HG03103 (cell line): Measurements from ENCODE around the gene NRCAM.

Experiments
- ATAC-seq: cut with Tn5 transposase; IDR thresholded peaks from one replicate; pipeline ENCODE4 v1.9.1; 2021; ENCODE audit warnings: low read depth; ENCODE audit not compliant: unreplicated experiment

NRCAM gene

DNA sequence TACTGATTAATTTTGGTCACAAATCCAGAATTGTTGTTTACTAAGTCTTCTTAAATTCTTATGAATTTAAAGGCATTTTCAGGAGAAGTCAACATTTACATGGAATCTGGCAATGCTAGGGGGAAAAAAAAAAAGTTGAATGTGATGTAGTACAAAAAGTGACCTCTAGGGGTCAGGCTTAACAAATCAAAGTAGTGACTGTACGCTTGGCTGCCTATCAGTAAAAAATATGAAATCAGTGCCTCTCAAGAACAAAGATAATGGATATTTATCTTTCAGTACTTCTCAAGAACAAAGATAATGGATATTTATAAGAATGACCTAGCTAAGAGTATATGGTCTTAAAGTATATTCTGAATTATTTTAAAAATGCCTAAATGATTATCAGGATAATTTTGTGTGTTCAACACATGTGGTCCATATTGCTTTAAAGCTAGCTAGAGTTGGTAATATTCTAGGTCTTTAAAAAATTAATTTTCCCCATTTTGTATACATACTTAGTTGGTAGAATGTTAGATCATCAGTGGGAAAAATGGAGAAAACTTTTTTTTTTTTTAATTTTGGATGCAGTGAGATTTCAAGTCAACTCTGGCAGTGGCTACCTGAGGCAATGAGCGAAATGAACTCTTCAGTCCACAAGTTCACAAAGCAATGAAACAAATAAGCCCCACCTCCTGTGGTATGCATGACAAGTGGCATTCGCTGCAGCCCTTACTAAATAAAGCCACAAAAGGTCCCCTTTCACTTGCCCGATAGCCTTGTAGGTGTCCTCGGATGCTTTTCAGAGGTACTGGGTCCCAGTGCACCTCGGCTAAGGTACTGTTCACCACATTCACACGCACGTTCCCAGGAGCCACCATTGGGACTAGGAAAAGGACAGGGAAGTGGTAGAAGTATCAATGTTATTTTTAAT lies 274.9 kb downstream of the NRCAM start:
- no peak for ATAC-seq

DNA sequence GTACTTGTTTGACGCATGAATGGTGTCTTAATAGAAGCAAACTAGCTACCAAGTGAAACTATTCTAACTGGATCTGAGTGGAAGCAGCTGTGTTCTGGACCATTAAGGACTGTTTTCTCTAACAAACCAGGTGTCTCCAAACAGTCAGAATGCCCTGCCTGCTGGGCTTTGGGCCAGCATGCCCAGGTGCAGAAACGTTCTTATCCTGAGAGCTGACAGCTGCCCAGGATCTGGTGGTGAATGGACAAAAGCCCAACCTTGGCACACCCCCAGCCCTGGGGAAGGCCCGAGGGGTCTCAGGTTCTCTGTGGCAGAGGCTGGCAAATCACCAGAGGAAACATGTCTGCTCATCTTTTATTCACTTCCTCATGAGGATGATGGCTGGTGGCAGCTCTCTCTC lies 277.8 kb downstream of the NRCAM start:
- ATAC-seq: no peak

DNA sequence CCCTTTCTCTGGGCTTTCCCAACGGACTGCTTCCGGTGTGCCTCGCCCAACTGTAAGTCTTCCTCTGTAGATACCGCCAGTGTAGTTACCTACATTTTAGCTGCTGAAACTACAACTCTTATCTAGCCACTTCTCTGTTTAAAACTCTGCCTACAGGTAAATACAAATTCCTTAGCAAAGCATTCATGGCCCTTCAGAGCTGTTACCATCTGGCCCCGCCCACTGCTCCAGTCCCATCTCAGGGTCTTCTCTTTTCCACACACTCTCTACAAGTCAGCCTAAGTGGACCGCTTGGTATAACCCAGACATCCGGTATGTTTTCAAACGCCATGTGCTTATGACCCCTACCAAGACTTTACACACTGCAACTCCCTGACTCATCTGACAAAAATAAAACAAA lies 285.1 kb downstream of the NRCAM start:
- ATAC-seq: no peak

DNA sequence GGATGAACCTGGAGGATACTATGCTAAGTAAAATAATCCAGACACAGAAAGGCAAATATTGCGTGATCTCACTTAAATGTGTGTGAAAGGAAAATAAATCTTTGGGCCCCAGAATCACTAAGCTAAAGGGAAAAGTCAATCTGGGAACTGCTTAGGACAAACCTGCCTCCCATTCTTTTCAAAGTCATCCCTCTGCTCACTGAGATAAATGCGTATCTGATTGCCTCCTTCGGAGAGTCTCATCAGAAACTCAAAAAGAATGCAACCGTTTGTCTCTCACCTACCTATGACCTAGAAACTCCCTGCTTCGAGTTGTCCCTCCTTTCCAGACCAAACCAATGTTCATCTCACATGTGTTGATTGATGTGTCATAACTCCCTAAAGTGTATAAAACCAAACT lies 286.0 kb downstream of the NRCAM start:
- no peak for ATAC-seq

DNA sequence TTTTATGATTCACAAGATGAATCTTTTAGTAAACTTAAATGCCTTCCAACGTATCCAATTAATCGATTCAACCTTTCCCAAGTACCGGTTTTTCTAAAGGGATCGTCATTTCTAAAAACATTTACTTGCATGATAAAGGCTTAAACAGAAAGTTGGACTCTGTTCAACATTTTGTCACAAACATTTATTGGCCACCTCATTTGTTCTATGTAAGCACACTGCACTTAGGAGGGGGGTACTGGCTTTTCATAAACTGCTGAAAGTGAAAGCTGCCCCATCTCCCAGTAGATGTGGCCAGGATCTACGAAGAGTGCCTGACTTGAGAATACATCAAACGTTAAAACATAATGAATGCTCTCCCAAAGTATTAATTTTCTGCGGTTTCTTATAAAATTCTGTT lies 288.8 kb downstream of the NRCAM start:
- no peak for ATAC-seq

DNA sequence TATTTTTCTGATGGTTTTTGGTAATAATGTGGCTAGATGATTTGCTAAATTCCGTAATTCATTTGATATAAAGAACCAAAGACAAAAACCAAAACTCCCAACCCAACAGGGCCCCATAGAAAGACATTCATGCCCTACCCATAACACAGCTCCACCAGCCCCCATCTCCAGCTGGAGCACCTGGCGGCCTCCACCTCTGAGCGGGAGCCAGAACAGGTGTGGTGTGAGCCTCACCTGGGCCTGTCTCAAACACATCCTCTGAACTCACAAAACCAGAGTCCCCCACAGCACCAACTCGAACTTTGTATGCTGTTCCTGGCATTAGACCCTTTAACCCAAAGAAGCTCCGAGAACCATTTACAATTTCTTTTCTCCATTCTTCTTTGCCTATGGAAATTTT lies 289.5 kb downstream of the NRCAM start:
- ATAC-seq: no peak

DNA sequence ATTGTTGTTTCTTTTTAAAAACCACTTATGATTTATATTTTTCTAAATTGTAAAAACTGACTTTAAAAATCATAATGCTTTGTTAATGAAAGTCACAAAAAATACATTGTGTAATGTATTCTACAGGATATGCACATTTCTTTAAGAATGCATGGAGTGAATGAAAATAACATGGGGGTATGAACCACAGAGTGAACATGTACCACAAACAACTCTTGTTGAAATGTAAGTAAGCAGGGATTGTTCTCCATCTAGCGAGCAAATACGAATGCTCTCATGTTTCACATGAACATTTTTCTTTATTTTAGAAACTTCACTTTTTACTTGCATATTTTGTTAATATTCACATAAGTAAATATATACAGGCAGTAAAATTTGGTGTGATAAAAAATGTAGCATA lies 290.5 kb downstream of the NRCAM start:
- no peak for ATAC-seq

DNA sequence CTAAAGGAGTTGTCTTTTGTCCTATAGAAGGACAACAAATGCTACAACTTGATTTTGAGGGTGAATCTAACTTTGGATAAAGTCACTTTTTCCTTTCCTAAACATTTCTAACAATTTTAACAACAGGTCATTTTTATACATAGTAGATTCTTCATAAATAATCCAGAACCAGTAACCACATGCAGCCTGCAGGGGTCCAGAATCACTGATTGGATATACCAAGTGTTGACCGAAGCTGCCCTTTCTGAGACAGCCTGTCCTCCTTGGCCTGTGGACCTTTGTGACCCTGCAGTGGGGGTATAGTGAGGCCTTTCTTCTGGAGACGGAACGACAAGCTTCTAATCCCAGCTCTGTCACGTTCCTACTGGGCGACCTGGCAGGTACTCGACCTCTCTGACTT lies 291.3 kb downstream of the NRCAM start:
- ATAC-seq: no peak

DNA sequence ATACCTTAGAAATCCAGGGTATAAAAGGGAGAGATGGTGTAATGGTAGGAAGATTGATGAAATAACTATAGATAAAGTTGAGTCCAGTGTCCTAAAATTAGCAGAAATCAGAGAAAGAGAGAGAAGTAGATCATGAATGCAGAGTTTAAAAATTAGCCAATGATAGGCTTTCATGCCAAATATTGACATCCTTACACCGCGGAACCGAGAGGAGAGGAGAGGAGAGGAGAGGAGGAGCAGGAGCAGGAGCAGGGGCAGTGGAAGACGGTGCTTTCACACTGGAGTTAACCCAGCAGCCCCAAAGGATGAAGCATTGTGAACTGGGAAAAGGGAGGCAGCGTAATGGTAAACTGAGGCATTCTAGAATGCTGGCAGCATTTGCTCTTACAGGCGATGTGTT lies 291.9 kb downstream of the NRCAM start:
- ATAC-seq: no peak

DNA sequence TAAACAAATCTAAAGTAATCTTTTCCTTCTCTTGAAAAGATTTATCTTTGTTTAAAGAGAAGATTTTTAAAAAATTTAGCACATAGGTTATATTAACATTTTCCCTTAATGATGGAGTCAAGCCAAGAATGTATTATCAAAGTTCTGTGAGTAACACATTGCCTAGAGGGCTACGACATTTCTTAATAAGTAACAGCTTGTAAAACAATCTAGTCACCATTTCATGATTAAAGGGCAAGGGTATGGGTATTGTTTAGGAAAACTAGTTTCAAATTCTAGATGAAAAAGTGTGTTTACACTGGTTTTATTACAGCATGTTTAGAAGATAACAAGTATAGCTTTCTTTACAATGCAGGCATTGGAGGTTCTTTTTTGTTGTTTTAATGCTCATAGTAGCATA lies 297.5 kb downstream of the NRCAM start:
- no peak for ATAC-seq

DNA sequence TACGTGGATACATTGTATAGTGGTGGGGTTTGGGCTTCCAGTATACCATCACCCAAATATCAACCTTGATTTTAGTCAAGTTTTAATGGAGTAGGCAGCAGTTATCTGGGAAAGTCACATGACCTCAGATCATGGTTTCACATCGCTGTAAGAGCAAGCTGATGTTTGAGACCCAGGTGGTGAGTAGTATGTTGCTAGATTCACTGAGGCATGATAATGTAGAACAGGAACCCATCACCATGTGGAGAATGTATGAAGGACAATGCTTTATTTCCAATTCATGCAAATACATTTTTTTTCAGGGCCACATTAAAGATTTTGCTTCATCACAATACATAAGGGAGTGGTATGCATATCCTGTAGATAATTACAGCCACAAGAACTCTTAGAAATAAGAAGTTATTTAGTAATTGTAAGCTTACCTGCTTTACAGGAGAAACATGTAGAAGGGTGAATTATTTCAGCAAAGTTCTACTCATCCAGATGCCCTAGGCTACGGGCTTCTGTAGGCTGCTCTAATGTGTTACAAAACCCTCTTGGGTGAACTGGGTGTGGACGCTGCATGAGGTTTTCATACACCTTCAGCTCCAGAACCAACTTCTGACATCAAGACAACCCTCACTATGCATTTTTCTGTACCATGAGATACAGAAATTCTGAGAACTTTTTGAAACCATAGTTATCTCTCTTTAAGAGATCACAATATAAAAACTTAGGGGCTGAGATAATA lies 298.5 kb downstream of the NRCAM start:
- ATAC-seq: no peak

DNA sequence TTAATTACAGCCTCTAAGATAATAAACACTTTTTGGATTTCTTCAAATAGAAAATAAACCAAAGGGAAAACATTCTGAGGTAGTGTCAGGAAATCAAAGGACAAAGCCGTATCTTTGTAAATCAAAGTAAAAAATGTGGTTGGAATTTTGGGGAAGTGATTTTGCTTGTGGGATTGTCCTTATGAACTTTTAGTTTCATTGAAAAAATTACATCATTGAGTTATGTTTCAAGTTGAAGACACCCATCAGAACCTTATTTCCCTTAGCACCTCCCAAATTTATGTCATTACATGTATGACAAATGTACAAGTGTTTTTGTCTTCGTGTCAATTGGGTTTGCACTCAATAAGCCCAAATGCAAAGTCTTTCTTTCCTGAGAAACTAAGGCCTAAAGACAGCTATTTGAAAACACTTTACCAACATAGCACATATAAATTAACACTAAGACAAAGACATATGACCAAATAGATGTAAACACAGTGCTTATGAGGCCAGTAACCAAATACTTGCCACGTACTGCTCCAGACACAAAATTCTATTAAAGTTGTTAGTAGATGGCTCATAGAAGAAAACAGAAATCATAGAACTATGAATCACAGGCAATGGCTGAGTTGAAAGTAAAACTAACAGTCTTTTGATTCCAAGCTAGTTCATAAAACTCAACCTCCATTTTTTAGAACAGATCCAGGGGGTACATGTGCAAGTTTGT lies 299.2 kb downstream of the NRCAM start:
- ATAC-seq: no peak

DNA sequence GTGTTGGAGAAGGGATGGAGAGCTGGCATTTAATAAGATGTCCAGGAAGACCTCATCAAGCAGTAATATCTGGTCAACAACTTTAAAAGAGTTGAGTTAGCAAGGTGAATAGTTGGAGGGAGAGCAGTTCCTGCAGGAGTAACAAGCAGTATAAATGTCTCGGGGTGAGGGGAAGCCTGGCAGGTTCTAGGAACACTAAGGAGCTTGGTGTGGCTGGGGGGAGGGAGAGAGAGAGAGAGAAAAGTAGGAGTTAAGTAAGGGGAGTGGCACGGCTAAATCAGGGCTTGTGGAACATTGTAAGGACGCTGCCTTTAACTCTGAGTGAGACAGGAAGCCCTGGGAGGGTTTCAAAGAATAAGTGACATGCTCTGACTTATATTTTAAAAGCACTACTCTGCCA lies 304.0 kb downstream of the NRCAM start:
- no peak for ATAC-seq

DNA sequence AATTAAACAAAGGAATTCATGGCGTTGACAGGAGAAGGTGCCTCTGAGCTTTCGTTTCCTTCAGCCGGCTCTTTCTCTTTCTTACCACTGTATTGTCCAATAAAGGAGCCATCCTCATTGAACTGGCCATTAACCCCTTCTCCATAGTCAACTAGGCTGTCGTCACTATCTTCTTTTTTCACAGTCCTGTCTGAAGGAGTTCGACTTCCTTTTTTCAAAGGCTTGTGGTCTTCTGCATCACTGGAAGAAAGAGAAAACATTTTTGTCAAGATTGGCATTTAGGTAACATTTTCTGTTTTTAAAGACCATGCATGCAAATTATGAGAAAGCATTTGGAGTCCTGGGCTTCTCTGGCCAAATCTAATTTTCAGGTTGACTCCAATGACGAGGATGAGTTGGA lies 306.3 kb downstream of the NRCAM start:
- no peak for ATAC-seq

DNA sequence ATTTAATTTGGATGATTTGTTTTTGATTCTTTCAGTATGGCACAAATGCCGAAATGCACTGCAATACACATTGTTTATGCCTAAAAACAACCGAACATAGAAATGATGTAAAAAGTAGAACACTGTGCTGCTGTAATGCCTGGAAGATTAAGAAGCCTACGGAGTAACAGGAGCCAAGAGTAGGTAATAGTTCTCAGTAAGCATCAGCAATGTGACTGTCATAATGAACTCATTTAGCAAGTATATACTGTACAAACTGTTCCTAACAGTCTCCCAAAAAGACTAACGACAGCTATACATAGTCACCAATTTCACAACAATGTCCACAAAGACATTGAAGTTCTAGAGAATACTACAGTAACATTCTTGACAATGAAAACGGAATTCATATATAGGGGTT lies 307.1 kb downstream of the NRCAM start:
- ATAC-seq: no peak

DNA sequence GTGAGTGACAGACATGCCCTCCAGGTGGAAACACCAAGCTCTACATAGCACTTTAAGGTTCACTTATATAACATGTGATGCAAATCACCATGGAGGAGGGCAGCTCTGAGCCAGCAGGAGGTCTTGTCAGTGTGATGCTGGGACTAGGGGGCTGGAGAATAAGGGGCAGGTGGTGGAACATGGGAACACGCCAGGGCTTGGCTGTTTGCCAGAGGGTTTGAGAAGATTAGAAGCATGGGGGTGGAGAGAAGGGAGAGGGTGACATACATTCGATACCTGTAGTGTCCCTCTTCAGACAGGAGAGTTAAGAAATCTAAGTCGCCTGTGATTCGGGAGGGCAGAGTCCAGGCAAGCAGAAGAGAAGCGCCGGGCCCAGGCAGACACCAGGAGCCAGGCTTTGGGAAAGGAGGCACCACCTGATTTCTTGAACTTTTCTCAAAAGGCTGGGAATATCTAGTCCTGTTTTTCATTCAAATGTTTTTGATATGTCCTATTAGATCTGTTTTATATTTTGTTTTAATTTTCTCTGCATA lies 309.1 kb downstream of the NRCAM start:
- no peak for ATAC-seq

DNA sequence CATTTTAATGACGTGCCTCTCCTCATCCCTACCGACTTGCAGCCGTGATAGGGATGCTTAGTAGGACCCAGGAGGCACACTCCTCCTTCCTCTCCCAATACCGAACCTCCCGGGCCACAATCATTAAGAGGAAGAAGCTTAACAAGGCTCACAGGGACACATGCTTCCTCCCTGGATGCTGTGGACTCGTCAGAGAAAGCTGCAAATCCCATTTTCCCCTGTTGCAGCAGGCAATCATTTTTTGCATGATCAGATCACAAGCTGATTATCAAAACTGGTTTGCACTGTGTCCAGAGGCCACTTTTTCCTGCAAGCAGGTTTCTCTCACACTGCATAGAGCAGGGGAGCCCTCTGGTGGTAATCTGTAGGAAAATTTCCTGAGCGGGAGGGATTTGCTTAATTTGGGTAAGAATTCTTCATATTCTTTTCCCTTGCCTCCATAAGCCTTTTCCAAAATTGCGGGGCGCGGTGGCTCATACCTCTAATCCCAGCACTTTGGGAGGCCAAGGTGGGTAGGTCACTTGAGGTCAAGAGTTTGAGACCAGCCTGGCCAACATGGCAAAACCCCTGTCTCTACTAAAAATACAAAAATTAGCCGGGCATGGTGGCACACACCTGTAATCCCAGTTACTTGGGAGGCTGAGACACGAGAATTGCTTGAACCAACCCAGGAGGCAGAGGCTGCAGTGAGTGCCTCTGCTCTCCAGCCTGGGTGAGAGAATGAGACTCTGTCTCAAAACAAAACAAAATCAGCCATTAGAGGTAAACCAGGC lies 310.0 kb downstream of the NRCAM start:
- ATAC-seq: no peak

DNA sequence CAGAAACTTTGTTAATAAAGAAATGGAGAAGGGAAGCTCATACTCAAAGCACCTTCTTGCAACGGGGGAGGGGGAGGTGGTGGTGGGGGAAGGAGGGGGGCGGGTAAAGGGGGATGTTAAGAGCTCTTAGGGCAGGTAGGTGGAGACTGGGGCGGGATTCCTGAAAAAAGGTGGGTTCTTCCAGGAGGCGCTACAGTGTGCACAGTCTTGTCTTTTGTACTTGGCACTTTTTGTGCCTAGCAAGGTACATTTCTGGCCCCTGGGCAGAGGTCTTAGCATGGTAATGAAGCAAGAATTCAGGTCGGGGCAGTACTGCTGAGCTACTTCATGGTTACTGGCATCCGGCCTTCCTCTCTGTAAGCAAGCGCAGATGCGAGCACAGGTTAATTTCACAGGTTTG lies 310.8 kb downstream of the NRCAM start:
- ATAC-seq: no peak

DNA sequence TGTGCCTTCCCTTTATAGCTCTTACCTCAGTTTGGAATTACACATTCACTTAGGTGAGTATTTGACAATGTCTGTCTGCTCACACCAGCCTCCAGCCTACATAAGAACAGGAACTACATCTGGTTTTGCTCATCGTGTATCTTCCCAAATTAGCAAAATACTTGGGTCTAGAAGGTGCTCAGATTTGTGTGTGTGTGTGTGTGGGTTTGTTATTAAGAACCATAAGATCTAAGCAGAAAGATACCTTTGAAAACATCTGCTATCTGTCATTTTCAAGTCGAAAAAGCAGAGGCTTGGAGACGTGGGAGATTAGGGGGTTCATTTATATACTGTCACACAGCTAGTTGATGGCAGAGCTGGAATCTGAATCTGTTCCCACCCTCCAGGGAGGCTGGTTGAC lies 311.3 kb downstream of the NRCAM start:
- no peak for ATAC-seq

DNA sequence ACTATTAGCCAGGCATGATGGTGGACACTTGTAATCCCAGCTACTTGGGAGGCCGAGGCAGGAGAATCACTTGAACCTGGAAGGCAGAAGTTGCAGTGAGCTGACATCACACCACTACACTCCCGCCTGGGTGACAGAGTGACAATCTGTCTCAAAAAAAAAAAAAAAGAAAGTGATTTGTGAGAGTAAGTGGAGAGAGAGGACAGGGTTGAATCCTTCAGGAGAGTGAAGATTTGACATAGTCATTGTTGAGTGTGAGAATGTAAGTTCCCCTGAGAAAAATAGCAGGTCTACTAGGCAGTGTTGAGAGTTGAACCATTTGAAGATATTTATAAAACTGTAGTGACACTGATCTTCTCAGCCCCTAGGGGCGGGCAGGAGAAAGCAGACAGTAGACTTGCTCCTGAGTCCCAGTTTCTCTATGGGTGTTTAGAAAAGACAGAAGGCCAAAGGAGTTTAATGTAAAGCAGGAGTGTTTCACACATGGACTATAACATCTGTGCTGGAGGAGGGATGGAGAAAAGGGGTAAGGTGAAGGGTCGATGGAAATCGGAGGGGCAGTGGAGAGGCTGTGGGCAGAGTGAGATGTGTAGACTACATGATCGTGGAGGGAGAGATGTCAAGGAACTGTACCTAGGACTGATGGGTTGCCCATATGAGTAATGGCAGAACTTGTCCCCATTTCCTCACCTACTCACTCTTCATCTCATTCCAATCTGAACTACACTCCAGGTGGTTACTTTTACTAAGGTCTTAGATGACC lies 312.4 kb downstream of the NRCAM start:
- no peak for ATAC-seq
